Cardiac muscle cell (in vitro differentiated cells and primary cell): ENCODE data around the gene MTTP. TPM values are rescaled to one million over a fixed set of nuclear protein-coding genes. Genes with fewer than 3 reads are reported as not detected.

Experiments
- DNase-seq, 2 donors: peaks; one replicate each; pipeline versions ENCODE4 v3.0.0 to v3.0.0-alpha.2; 2010 to 2017; ENCODE audit warnings: low read depth in 1 of 2, low spot score in 1 of 2
- H3K27ac ChIP-seq: fragments of 200-600 bp; sonication (generic); 2 replicates; pipeline ENCODE4 v1.5.1; 2016
- H3K27me3 ChIP-seq: fragments of 200-600 bp; sonication (generic); 2 replicates; pipeline ENCODE4 v1.6.0; 2016; ENCODE audit warnings: control low read depth
- H3K36me3 ChIP-seq: fragments of 200-600 bp; sonication (generic); 2 replicates; pipeline ENCODE4 v1.5.1; 2016; ENCODE audit warnings: control low read depth
- H3K4me1 ChIP-seq: fragments of 200-600 bp; sonication (generic); 2 replicates; pipeline ENCODE4 v1.8.1; 2017; ENCODE audit warnings: low read depth, mild to moderate bottlenecking, mixed run types
- H3K4me3 ChIP-seq: fragments of 200-600 bp; sonication (generic); 2 replicates; pipeline ENCODE4 v1.5.1; 2016; ENCODE audit warnings: mild to moderate bottlenecking
- H3K9me3 ChIP-seq: fragments of 200-600 bp; sonication (generic); 2 replicates; pipeline ENCODE4 v1.5.1; 2017; ENCODE audit warnings: low read depth, mild to moderate bottlenecking, control low read depth
- polyA plus RNA-seq: library from polyadenylated mRNA; unstranded; fragments of >200 nt; fragmentation: Nextera tagmentation; extraction: Ambion mirVana; gene quantifications from 2 replicates; pipeline ENCODE4 v1.2.1, GENCODE V29; 2016
- total RNA-seq: library from RNA; depleted of rRNA; stranded (reverse); fragments of >200 nt; gene quantifications from 2 replicates; pipeline ENCODE4 v1.2.3, GENCODE V29; 2016
- TF ChIP-seq, protein P1 (sequence below): IDR thresholded peaks from 2 replicates; pipeline ENCODE4 v1.5.1; 2012; ENCODE audit warnings: low read depth, mild to moderate bottlenecking, low read length

Gene MTTP
- total and polyA plus RNA-seq, 2 experiments from 2014 or later: 0.69 to 2.1 TPM

DNA sequence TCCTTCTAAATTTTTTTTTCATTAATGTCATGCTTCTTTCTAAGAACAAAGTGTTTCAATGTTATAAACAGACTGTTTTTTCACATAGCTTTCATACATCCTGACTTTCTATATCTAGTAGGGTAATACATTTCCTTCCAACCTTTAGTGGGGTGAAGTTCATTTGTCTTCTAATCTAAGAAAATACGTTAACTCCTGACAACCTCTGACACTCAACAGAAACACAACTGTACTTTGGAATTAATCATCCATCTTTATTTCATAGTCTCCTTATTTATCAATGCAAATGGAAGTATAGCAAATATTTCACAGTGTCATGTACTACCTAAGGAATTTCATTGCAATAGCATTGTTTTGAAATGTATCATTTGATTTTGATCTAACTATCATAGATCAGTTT is 2.7 kb upstream of the MTTP start:
- Histone ChIP-seq H3K36me3 (no peaks in the 10 kb centered on the region), H3K4me1 (no peaks in the 10 kb centered on the region), H3K9me3 (no peaks in the 10 kb centered on the region), H3K27ac (no peak overlapping the region), H3K27me3 (no peaks in the 10 kb centered on the region), H3K4me3 (no peak overlapping the region)
- DNase-seq: no peak
- TF ChIP-seq, protein P1, sequence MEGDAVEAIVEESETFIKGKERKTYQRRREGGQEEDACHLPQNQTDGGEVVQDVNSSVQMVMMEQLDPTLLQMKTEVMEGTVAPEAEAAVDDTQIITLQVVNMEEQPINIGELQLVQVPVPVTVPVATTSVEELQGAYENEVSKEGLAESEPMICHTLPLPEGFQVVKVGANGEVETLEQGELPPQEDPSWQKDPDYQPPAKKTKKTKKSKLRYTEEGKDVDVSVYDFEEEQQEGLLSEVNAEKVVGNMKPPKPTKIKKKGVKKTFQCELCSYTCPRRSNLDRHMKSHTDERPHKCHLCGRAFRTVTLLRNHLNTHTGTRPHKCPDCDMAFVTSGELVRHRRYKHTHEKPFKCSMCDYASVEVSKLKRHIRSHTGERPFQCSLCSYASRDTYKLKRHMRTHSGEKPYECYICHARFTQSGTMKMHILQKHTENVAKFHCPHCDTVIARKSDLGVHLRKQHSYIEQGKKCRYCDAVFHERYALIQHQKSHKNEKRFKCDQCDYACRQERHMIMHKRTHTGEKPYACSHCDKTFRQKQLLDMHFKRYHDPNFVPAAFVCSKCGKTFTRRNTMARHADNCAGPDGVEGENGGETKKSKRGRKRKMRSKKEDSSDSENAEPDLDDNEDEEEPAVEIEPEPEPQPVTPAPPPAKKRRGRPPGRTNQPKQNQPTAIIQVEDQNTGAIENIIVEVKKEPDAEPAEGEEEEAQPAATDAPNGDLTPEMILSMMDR: no peak

DNA sequence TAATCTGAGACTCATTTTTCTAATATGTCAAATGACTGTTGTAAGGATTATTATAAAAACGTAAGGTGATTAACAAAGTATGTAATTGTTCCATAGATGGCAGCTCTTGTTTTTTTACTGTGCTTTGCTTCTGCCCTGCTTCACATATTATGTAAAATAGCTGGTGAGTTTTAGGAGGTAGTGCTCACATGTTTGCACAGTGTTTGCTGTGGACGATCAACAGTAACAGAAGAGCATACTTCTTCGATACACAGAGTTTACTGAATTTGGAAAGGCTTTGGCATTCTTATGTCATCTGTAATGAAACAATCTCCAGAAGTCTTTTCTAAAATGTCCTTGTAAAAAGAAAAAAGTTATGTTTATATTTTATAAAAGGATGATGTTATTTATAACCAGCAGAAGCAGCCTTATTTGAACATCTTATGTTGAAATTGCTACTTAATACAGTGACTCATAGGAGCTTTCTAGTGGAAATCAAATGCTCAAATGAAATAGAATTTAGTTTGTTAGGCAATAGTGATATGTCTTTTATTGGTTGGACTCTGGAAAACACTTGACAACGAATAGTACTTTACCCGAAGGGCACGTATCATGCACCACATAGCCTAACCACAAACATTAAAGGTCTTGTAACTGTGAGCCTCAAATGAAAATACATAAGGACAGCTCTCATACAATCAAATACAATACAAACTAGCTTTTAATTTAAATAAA is 1.9 kb upstream of the MTTP start:
- H3K4me3 ChIP-seq: no peak overlapping the region
- no peaks in the 10 kb centered on the region for H3K4me1 ChIP-seq
- no peak overlapping the region for H3K27ac ChIP-seq
- no peaks in the 10 kb centered on the region for H3K27me3 ChIP-seq
- TF ChIP-seq, protein P1: no peak
- H3K36me3 ChIP-seq: no peaks in the 10 kb centered on the region
- no peaks in the 10 kb centered on the region for H3K9me3 ChIP-seq
- DNase-seq: no peak

DNA sequence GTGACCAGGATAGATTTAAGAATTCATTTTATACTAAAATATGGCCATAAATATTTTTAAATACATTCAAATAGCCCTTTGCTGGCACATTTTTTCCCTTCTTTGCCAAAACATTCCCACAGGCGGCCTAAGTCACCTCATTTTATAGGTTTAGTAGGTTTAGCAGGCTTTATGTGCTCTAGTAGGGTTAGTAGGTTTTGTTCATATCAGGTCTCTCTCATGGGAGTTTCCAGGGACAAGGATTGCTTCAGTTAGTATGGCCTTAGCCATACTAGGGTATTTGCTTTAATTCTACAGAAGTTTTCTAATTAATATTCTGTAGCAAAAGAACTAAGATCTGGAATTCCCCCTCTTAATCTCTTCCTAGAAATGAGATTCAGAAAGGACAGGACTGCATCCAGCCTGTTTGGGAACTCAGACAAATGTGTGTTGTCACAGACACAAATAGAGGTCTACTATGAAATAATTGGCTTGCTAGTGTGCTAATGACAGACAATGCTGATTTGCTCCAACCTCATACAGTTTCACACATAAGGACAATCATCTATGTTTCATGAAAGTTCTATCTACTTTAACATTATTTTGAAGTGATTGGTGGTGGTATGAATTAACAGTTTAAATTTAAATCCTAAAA is 772 bp upstream of the MTTP start:
- Histone ChIP-seq H3K27ac (no peak overlapping the region), H3K36me3 (no peaks in the 10 kb centered on the region), H3K4me1 (no peaks in the 10 kb centered on the region), H3K27me3 (no peaks in the 10 kb centered on the region), H3K4me3 (no peak overlapping the region), H3K9me3 (no peaks in the 10 kb centered on the region)
- TF ChIP-seq, protein P1: no peak
- no peak for DNase-seq

DNA sequence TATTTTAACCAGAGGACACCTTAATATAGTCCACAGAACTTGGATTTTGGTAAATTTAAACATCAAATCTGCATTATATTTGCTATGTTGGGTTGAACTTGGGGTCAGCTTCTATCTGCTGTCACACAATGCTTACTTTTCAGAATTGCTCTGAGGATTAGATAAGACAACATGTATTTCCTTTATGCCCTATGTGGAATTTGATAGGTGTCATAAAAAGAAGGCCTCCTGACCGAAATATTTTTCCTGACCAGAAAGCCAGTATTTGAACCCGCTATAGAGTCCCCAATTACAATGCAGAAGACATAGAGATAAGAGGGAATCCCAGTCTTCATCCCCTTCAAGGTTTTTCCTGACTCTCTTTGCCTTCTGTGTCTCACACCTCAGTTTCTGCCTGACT is 4.1 kb downstream of the MTTP start:
- TF ChIP-seq, protein P1: no peak
- Histone ChIP-seq H3K4me1 (no peaks in the 10 kb centered on the region), H3K27ac (no peak overlapping the region), H3K27me3 (no peaks in the 10 kb centered on the region), H3K9me3 (no peaks in the 10 kb centered on the region), H3K36me3 (no peaks in the 10 kb centered on the region), H3K4me3 (no peak overlapping the region)
- DNase-seq: no peak

DNA sequence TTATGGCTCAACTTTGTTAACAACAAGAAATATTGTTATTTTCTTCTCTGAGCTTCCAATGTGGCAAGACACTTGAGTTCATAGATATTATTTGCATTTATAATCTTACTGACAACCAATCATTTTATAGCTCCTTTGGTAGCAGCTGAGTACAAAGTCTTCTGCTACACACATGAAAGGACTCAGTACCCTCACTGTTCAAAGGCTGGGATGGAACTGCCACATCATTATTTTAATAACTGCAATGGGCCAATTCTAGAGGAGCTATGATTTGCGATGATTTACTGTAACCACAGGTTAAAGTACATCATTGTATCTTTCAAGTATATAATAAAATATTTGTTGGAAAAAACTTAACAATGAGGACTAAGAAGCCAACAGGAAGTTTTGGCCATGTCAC is 10.9 kb downstream of the MTTP start:
- Histone ChIP-seq H3K36me3 (no peaks in the 10 kb centered on the region), H3K9me3 (no peaks in the 10 kb centered on the region), H3K27me3 (no peaks in the 10 kb centered on the region), H3K27ac (no peak overlapping the region), H3K4me3 (no peak overlapping the region), H3K4me1 (peaks cover 21% of the 10 kb centered on the region)
- TF ChIP-seq, protein P1: no peak
- no peak for DNase-seq
